ENCODE results near the gene CNNM4. TPM values are rescaled to one million over a fixed set of nuclear protein-coding genes. Genes with fewer than 3 reads are reported as not detected.

The CNNM4 gene
- polyA plus RNA-seq, 1 of the 3 experiments (the other 2 are of a cell fraction), result 5.5 TPM

- TF ChIP-seq, protein P1, sequence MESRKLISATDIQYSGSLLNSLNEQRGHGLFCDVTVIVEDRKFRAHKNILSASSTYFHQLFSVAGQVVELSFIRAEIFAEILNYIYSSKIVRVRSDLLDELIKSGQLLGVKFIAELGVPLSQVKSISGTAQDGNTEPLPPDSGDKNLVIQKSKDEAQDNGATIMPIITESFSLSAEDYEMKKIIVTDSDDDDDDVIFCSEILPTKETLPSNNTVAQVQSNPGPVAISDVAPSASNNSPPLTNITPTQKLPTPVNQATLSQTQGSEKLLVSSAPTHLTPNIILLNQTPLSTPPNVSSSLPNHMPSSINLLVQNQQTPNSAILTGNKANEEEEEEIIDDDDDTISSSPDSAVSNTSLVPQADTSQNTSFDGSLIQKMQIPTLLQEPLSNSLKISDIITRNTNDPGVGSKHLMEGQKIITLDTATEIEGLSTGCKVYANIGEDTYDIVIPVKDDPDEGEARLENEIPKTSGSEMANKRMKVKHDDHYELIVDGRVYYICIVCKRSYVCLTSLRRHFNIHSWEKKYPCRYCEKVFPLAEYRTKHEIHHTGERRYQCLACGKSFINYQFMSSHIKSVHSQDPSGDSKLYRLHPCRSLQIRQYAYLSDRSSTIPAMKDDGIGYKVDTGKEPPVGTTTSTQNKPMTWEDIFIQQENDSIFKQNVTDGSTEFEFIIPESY (IDR thresholded peaks at IDR 0.05; ENCODE audit: borderline replicate concordance, low read depth), result no peak
- TF ChIP-seq ELF1 (IDR thresholded peaks at IDR 0.05) (no peak), POLR2AphosphoS5 (IDR thresholded peaks at IDR 0.05; ENCODE audit: low read depth, low read length) (no peak), JUND (IDR thresholded peaks at IDR 0.05) (no peak), MEF2A (IDR thresholded peaks at IDR 0.05; ENCODE audit: borderline replicate concordance, low read depth) (peak; percentile 55; the same call in 1 of the 2 replicates), GABPA (IDR thresholded peaks at IDR 0.05; ENCODE audit: low read depth) (no peak), FOSL2 (IDR thresholded peaks at IDR 0.05; ENCODE audit: borderline replicate concordance, low read depth) (no peak), TEAD4 (IDR thresholded peaks at IDR 0.05; ENCODE audit: borderline replicate concordance, insufficient read depth) (no peak), SMC3 (IDR thresholded peaks at IDR 0.05; ENCODE audit: low read depth, low read length) (0 out of 2 replicates have a peak, but pooled peaks have one; percentile 4), EP300 (IDR thresholded peaks at IDR 0.05; ENCODE audit: borderline replicate concordance in 1 of 2, low read depth in 1 of 2, low read length in 1 of 2) (no peak), PBX3 (IDR thresholded peaks at IDR 0.05) (peak; percentile 65), CHD2 (IDR thresholded peaks at IDR 0.05; ENCODE audit: low read length, partially characterized antibody) (no peak), YY1 (IDR thresholded peaks at IDR 0.05; ENCODE audit: low read depth) (no peak), TAF1 (IDR thresholded peaks at IDR 0.05; ENCODE audit: borderline replicate concordance, low read depth, low read length) (no peak)
- TF ChIP-seq, protein P2, sequence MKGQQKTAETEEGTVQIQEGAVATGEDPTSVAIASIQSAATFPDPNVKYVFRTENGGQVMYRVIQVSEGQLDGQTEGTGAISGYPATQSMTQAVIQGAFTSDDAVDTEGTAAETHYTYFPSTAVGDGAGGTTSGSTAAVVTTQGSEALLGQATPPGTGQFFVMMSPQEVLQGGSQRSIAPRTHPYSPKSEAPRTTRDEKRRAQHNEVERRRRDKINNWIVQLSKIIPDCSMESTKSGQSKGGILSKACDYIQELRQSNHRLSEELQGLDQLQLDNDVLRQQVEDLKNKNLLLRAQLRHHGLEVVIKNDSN (IDR thresholded peaks at IDR 0.05; ENCODE audit: borderline replicate concordance, low read depth), result no peak
- TF ChIP-seq, protein P3, sequence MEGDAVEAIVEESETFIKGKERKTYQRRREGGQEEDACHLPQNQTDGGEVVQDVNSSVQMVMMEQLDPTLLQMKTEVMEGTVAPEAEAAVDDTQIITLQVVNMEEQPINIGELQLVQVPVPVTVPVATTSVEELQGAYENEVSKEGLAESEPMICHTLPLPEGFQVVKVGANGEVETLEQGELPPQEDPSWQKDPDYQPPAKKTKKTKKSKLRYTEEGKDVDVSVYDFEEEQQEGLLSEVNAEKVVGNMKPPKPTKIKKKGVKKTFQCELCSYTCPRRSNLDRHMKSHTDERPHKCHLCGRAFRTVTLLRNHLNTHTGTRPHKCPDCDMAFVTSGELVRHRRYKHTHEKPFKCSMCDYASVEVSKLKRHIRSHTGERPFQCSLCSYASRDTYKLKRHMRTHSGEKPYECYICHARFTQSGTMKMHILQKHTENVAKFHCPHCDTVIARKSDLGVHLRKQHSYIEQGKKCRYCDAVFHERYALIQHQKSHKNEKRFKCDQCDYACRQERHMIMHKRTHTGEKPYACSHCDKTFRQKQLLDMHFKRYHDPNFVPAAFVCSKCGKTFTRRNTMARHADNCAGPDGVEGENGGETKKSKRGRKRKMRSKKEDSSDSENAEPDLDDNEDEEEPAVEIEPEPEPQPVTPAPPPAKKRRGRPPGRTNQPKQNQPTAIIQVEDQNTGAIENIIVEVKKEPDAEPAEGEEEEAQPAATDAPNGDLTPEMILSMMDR (IDR thresholded peaks at IDR 0.05), result no peak
- TF ChIP-seq, protein P4, sequence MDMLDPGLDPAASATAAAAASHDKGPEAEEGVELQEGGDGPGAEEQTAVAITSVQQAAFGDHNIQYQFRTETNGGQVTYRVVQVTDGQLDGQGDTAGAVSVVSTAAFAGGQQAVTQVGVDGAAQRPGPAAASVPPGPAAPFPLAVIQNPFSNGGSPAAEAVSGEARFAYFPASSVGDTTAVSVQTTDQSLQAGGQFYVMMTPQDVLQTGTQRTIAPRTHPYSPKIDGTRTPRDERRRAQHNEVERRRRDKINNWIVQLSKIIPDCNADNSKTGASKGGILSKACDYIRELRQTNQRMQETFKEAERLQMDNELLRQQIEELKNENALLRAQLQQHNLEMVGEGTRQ (IDR thresholded peaks at IDR 0.05; ENCODE audit: borderline replicate concordance, low read depth, low read length), result no peak
- TF ChIP-seq, protein P5, sequence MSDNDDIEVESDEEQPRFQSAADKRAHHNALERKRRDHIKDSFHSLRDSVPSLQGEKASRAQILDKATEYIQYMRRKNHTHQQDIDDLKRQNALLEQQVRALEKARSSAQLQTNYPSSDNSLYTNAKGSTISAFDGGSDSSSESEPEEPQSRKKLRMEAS (IDR thresholded peaks at IDR 0.05; ENCODE audit: low read depth), result no peak
These were observed 27.9 kb downstream of the CNNM4 start (continued) for GRCh38 chr2:96788442-96789244.
